Skeletal muscle tissue (tissue), 4 donors: ENCODE data around the gene FKBP11. TPM values are rescaled to one million over a fixed set of nuclear protein-coding genes. Genes with fewer than 3 reads are reported as not detected.
"Not testable (repeated sequence)": the region's sequence is repeated elsewhere in the genome, so short reads cannot be mapped to it uniquely, and the experiment has no call there.

Experiments used
- H3K27ac ChIP-seq: one replicate; pipeline ENCODE4 v1.7.0; 2013; ENCODE audit warnings: mild to moderate bottlenecking, low read depth, low read length, inconsistent platforms
- H3K27me3 ChIP-seq, 3 donors: one replicate each; pipeline ENCODE4 v1.7.0; 2013; ENCODE audit warnings: low read length in 3 of 3; ENCODE audit not compliant: control insufficient read depth in 3 of 3, insufficient read depth in 3 of 3
- H3K36me3 ChIP-seq, 3 donors: one replicate each; pipeline ENCODE4 v1.7.0; 2013; ENCODE audit warnings: low read length in 3 of 3; ENCODE audit not compliant: control insufficient read depth in 3 of 3, insufficient read depth in 3 of 3
- H3K4me1 ChIP-seq, 3 donors: one replicate each; pipeline ENCODE4 v1.7.0; 2013; ENCODE audit warnings: low read length in 3 of 3, mild to moderate bottlenecking in 3 of 3; ENCODE audit not compliant: control insufficient read depth in 3 of 3, insufficient read depth in 3 of 3
- H3K4me3 ChIP-seq, 3 donors: one replicate each; pipeline ENCODE4 v1.7.0; 2013; ENCODE audit warnings: low read length in 3 of 3
- H3K9ac ChIP-seq, 3 donors: one replicate each; pipeline ENCODE4 v1.7.0; 2013; ENCODE audit warnings: low read length in 3 of 3, mild to moderate bottlenecking in 3 of 3, moderate library complexity in 2 of 3, low read depth in 1 of 3
- H3K9me3 ChIP-seq, 3 donors: one replicate each; pipeline ENCODE4 v1.7.0; 2013; ENCODE audit warnings: low read length in 3 of 3; ENCODE audit not compliant: control insufficient read depth in 3 of 3
- total RNA-seq: library from RNA; depleted of rRNA; stranded (reverse); fragments of >200 nt; gene quantifications from one replicate; pipeline ENCODE4 v1.2.3, GENCODE V29; 2014
- donor health status: Osteomylitis.

FKBP11 gene
- total RNA-seq, 1 donor from 2014 or later, result 5.7 TPM

GRCh38 chr12:48917857-48918537, 7.3 kb downstream of the FKBP11 start:
- no peak overlapping the region for H3K9ac ChIP-seq
- no peaks in the 10 kb centered on the region for H3K4me1 ChIP-seq
- no peak overlapping the region for H3K27ac ChIP-seq
- no peaks in the 10 kb centered on the region for H3K9me3 ChIP-seq
- H3K36me3 ChIP-seq, result no peaks in the 10 kb centered on the region
- no peaks in the 10 kb centered on the region for H3K27me3 ChIP-seq
- no peak overlapping the region for H3K4me3 ChIP-seq

- no peaks in the 10 kb centered on the region for H3K9me3 ChIP-seq
- no peaks in the 10 kb centered on the region for H3K4me1 ChIP-seq
- no peak overlapping the region for H3K27ac ChIP-seq
- no peaks in the 10 kb centered on the region for H3K36me3 ChIP-seq
- H3K27me3 ChIP-seq, result peaks cover 0 to 3% (median 0%) of the 10 kb centered on the region in 3 donors
- H3K4me3 ChIP-seq, result no peak overlapping the region
- no peak overlapping the region for H3K9ac ChIP-seq
Observed at GRCh38 chr12:48910196-48910595, 15.1 kb downstream of the FKBP11 start.

- not testable (repeated sequence) for H3K9ac ChIP-seq, H3K4me1 ChIP-seq, H3K4me3 ChIP-seq, H3K36me3 ChIP-seq, H3K27me3 ChIP-seq, H3K9me3 ChIP-seq, H3K27ac ChIP-seq
Observed at GRCh38 chr12:48909698-48910097, 15.6 kb downstream of the FKBP11 start.

GRCh38 chr12:48907245-48907644, 18.0 kb downstream of the FKBP11 start:
- Histone ChIP-seq H3K9ac (no peak overlapping the region), H3K9me3 (no peaks in the 10 kb centered on the region), H3K27me3 (peaks cover 0 to 9% (median 3%) of the 10 kb centered on the region in 3 donors), H3K27ac (no peak overlapping the region), H3K36me3 (no peaks in the 10 kb centered on the region), H3K4me3 (no peak overlapping the region), H3K4me1 (peaks cover 5 to 8% (median 6%) of the 10 kb centered on the region in 3 donors)

GRCh38 chr12:48903982-48904411, 21.3 kb downstream of the FKBP11 start:
- H3K9me3 ChIP-seq, result no peaks in the 10 kb centered on the region
- H3K4me1 ChIP-seq, result peaks cover 5 to 8% (median 6%) of the 10 kb centered on the region in 3 donors
- no peak overlapping the region for H3K27ac ChIP-seq
- peak overlapping the region; percentile 25 to 57 (median 52) for H3K4me3 ChIP-seq
- peak overlapping the region in 1 of 3 donors; percentile 59 for H3K9ac ChIP-seq
- no peaks in the 10 kb centered on the region for H3K36me3 ChIP-seq
- peaks cover 0 to 9% (median 3%) of the 10 kb centered on the region in 3 donors for H3K27me3 ChIP-seq

GRCh38 chr12:48903363-48903981, 21.8 kb downstream of the FKBP11 start:
- no peaks in the 10 kb centered on the region for H3K36me3 ChIP-seq
- H3K9me3 ChIP-seq, result no peaks in the 10 kb centered on the region
- no peak overlapping the region for H3K27ac ChIP-seq
- H3K4me1 ChIP-seq, result peaks cover 5 to 8% (median 6%) of the 10 kb centered on the region in 3 donors
- H3K9ac ChIP-seq, result no peak overlapping the region
- no peak overlapping the region for H3K4me3 ChIP-seq
- peaks cover 0 to 9% (median 3%) of the 10 kb centered on the region in 3 donors for H3K27me3 ChIP-seq

- no peaks in the 10 kb centered on the region for H3K36me3 ChIP-seq
- H3K9ac ChIP-seq, result no peak overlapping the region
- no peaks in the 10 kb centered on the region for H3K9me3 ChIP-seq
- peaks cover 0 to 9% (median 3%) of the 10 kb centered on the region in 3 donors for H3K27me3 ChIP-seq
- H3K27ac ChIP-seq, result no peak overlapping the region
- H3K4me3 ChIP-seq, result no peak overlapping the region
- H3K4me1 ChIP-seq, result peaks cover 5 to 8% (median 6%) of the 10 kb centered on the region in 3 donors
Observed at GRCh38 chr12:48901278-48901677, 24.0 kb downstream of the FKBP11 start.

GRCh38 chr12:48899651-48900050, 25.6 kb downstream of the FKBP11 start:
- Histone ChIP-seq H3K9me3 (no peaks in the 10 kb centered on the region), H3K36me3 (no peaks in the 10 kb centered on the region), H3K4me1 (peaks cover 5 to 8% (median 6%) of the 10 kb centered on the region in 3 donors), H3K9ac (no peak overlapping the region), H3K4me3 (no peak overlapping the region), H3K27ac (no peak overlapping the region), H3K27me3 (peaks cover 0 to 8% (median 0%) of the 10 kb centered on the region in 3 donors)

- no peak overlapping the region for H3K4me3 ChIP-seq
Observed at GRCh38 chr12:48894271-48894670, 31.0 kb downstream of the FKBP11 start.

More at GRCh38 chr12:48894271-48894670, 31.0 kb downstream of the FKBP11 start:
- peaks cover 0 to 5% (median 3%) of the 10 kb centered on the region in 3 donors for H3K4me1 ChIP-seq
- peaks cover 0 to 10% (median 6%) of the 10 kb centered on the region in 3 donors for H3K27me3 ChIP-seq
- no peaks in the 10 kb centered on the region for H3K36me3 ChIP-seq
- no peaks in the 10 kb centered on the region for H3K9me3 ChIP-seq
- no peak overlapping the region for H3K9ac ChIP-seq
- H3K27ac ChIP-seq, result no peak overlapping the region
